Prostate gland (tissue), 2 donors: ENCODE measurements around the gene ADAMTS13. TPM values are rescaled to one million over a fixed set of nuclear protein-coding genes. Genes with fewer than 3 reads are reported as not detected.

Experiments used
- DNase-seq: peaks from one replicate; pipeline ENCODE4 v3.0.0-alpha.2; 2019; ENCODE audit warnings: low spot score
- H3K27ac ChIP-seq, 2 donors: fragments of 200-600 bp; sonication (generic); 2 replicates each; pipeline ENCODE4 v1.5.1; 2017 to 2019
- H3K27me3 ChIP-seq: fragments of 200-600 bp; sonication (generic); replicated peaks from 2 replicates; pipeline ENCODE4 v1.5.1; 2019; ENCODE audit not compliant: insufficient read depth
- H3K36me3 ChIP-seq, 2 donors: fragments of 200-600 bp; sonication (generic); 1 replicate in 1 of 2; 2 replicates in 1 of 2; pipeline versions ENCODE4 v1.5.1 to v1.8.1; 2017 to 2019
- H3K4me1 ChIP-seq: fragments of 200-600 bp; sonication (generic); replicated peaks from 2 replicates; pipeline ENCODE4 v1.5.1; 2019
- H3K4me3 ChIP-seq, 2 donors: fragments of 200-600 bp; sonication (generic); 2 replicates each; pipeline ENCODE4 v1.5.1; 2017 to 2019
- H3K9me3 ChIP-seq: fragments of 200-600 bp; sonication (generic); 2 replicates; pipeline ENCODE4 v1.5.1; 2017
- POLR2A ChIP-seq: fragments of 450-650 bp; IDR thresholded peaks from one replicate; pipeline ENCODE4 v1.6.1; 2016; ENCODE audit warnings: antibody characterized with exemption, mild to moderate bottlenecking
- POLR2AphosphoS5 ChIP-seq: sonication (generic); formaldehyde crosslinking; IDR thresholded peaks from one replicate; pipeline ENCODE4 v1.6.1; 2017; ENCODE audit warnings: antibody characterized with exemption
- WGBS: methylation state at CpG from one replicate; pipeline ENCODE4 v1.1.5; 2018; 5-methylcytosine and 5-hydroxymethylcytosine counted together
- intact Hi-C: fragments of 100-400 bp; cut with DNase I; formaldehyde crosslinking; loops from one replicate; pipeline ENCODE4 v1.14.2; 2022
- total RNA-seq, 2 donors: library from RNA; depleted of rRNA; stranded (reverse); fragments of >200 nt; gene quantifications; one replicate each; pipeline ENCODE4 v1.1.0, GENCODE V29; 2016
- TF ChIP-seq, protein P1 (sequence below), 4 experiments: fragments of 200-600 bp in 2 of 4; fragments of 450-650 bp in 2 of 4; sonication (generic) in 2 of 4; IDR thresholded peaks; 1 replicate in 3 of 4; 2 replicates in 1 of 4; pipeline ENCODE4 v1.5.1; 2016 to 2019; ENCODE audit warnings: antibody characterized with exemption in 4 of 4, mild to moderate bottlenecking in 2 of 4, moderate library complexity in 2 of 4

Gene ADAMTS13
- total RNA-seq, 2 donors from 2014 or later = 2.8 to 8.1 TPM

DNA sequence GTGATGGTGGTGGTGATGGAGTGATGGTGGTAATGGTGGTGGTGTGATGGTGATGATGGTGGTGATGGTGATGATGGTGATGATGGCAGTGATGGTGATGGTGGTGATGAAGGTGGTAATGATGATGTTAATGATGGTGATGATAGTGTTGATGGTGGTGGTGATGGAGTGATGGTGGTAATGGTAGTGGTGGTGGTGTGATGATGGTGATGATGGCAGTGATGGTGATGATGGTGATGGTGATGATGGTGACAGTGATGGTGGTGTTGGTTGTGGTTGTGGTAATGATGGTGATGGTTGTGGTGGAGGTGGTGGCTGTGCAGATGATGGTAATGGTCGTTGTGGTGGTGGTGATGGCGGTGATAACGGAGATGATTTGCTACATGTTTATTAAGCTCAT, 38.7 kb upstream of the ADAMTS13 start:
- WGBS = 92% methylated on average over 3 of the region's 3 CpGs

DNA sequence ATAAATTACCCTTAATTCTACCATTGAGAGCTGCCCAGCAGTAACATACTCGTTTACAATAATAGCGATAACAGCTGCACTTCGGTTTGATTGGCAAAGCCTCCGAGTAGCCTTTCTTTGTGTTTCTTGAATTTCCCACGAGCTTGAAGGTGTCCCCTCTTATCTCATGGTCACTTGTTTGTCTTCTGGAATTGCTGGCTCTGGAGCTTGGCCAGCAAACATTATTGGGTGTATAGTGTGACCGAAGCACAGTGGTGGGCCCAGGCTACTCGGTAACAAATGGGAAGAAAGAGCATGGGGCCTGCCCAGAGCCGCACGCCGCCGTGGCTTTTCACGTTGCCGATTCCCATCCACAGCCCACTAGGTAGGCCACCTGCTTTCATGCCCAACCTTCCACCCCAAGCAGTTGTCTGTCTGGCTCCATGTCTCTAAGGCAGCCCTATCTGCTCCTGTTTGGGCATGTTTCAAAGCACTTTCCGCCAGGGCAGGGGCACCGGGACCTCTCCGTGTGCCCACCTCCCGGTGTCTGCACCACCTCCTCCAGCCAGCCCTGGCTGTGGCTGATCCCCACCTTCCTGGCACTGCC, 37.3 kb upstream of the ADAMTS13 start:
- no peak overlapping the region for H3K27ac ChIP-seq
- WGBS = 80% methylated on average over 17 of the region's 17 CpGs
- H3K4me3 ChIP-seq = no peak overlapping the region
- no peaks in the 10 kb centered on the region for H3K36me3 ChIP-seq
- intact Hi-C loops = no loop called here
- no peaks in the 10 kb centered on the region for H3K9me3 ChIP-seq
- no peaks in the 10 kb centered on the region for H3K4me1 ChIP-seq
- TF ChIP-seq POLR2AphosphoS5 (no peak), POLR2A (no peak)
- TF ChIP-seq, protein P1, sequence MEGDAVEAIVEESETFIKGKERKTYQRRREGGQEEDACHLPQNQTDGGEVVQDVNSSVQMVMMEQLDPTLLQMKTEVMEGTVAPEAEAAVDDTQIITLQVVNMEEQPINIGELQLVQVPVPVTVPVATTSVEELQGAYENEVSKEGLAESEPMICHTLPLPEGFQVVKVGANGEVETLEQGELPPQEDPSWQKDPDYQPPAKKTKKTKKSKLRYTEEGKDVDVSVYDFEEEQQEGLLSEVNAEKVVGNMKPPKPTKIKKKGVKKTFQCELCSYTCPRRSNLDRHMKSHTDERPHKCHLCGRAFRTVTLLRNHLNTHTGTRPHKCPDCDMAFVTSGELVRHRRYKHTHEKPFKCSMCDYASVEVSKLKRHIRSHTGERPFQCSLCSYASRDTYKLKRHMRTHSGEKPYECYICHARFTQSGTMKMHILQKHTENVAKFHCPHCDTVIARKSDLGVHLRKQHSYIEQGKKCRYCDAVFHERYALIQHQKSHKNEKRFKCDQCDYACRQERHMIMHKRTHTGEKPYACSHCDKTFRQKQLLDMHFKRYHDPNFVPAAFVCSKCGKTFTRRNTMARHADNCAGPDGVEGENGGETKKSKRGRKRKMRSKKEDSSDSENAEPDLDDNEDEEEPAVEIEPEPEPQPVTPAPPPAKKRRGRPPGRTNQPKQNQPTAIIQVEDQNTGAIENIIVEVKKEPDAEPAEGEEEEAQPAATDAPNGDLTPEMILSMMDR (IDR thresholded peaks at IDR 0.05) = no peak
- DNase-seq = no peak
- H3K27me3 ChIP-seq = no peaks in the 10 kb centered on the region

More for the DNA sequence above, 38.7 kb upstream of the ADAMTS13 start:
- no peak overlapping the region for H3K27ac ChIP-seq
- no peaks in the 10 kb centered on the region for H3K4me1 ChIP-seq
- DNase-seq = no peak
- intact Hi-C loops = no loop called here
- no peaks in the 10 kb centered on the region for H3K9me3 ChIP-seq
- H3K36me3 ChIP-seq = no peaks in the 10 kb centered on the region
- TF ChIP-seq POLR2A = no peak
- TF ChIP-seq, protein P1 (IDR thresholded peaks at IDR 0.05) = no peak
- TF ChIP-seq POLR2AphosphoS5 = no peak
- no peak overlapping the region for H3K4me3 ChIP-seq
- no peaks in the 10 kb centered on the region for H3K27me3 ChIP-seq

DNA sequence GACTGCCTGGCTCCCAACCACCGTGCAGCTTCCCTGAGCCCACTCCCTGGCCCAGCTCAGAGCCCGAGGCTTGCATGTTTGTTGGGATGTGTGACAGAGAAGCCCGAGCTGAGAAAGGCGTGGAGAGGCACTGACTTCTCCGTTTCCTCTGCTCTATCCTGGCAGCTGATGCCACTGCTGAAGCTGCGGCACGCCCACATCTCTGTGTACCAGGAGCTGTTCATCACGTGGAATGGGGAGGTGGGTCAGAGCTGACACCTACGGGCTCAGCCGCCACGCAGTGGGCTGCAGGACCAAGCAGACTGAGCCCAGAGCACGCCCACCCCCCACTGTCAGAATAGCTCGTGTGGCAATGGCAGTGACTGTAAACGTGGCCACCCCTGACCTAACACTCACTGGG, 36.7 kb upstream of the ADAMTS13 start:
- Histone ChIP-seq H3K4me1 (no peaks in the 10 kb centered on the region), H3K27me3 (no peaks in the 10 kb centered on the region), H3K36me3 (no peaks in the 10 kb centered on the region), H3K27ac (no peak overlapping the region), H3K4me3 (no peak overlapping the region), H3K9me3 (no peaks in the 10 kb centered on the region)
- 80% methylated on average over 11 of the region's 14 CpGs for WGBS
- intact Hi-C loops = no loop called here
- DNase-seq = no peak
- TF ChIP-seq, protein P1 (IDR thresholded peaks at IDR 0.05) = no peak
- TF ChIP-seq POLR2AphosphoS5 (no peak), POLR2A (no peak)

DNA sequence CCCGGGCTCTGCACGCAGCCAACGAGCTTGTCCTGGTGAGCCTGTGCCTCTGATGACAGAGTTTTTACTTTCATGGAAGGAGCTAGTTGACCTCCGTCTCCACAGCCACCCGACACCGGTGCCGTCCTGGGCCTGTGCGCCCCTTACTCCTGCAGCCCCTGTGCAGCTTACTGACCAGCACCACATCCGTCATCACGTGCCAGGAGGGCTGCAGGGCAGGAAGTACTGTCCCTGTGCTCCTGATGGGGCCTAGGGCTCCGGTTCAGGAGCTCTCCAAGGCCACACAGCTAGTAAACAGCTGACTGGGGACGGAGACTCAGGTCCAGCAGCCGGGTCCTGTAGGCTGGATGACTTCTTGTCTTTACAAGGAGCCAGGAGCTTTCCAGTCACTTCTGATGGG, 35.8 kb upstream of the ADAMTS13 start:
- H3K4me3 ChIP-seq = no peak overlapping the region
- H3K9me3 ChIP-seq = no peaks in the 10 kb centered on the region
- WGBS = 86% methylated on average over 13 of the region's 13 CpGs
- TF ChIP-seq, protein P1 (IDR thresholded peaks at IDR 0.05) = no peak
- TF ChIP-seq POLR2AphosphoS5 (no peak), POLR2A (no peak)
- DNase-seq = no peak
- H3K27ac ChIP-seq = no peak overlapping the region
- intact Hi-C loops = no loop called here
- H3K4me1 ChIP-seq = no peaks in the 10 kb centered on the region
- H3K27me3 ChIP-seq = no peaks in the 10 kb centered on the region
- no peaks in the 10 kb centered on the region for H3K36me3 ChIP-seq

DNA sequence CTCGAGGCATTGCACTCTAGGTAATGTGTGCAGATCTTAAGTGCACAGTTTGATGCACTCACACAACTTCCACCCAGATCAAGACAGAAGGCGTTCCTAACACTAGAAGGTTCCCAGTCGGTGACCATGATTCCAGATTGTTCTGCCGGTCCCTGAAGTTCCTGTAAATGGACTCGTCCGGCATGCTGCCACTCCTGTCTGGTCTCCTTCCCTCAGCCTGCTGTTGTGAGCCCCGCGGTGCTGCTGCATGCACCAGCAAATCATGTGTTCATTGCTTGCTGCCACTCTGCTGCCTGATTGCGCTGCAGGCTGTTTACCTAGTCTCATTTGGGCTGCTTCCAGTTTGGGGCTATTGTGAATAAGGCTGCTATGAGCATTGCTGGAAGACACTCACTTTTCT, 34.5 kb upstream of the ADAMTS13 start:
- DNase-seq = peak; percentile 58
- TF ChIP-seq POLR2A (no peak), POLR2AphosphoS5 (peak; percentile 30)
- TF ChIP-seq, protein P1 (IDR thresholded peaks at IDR 0.05) = no peak
- no peak overlapping the region for H3K27ac ChIP-seq
- no peak overlapping the region for H3K4me3 ChIP-seq
- no peaks in the 10 kb centered on the region for H3K9me3 ChIP-seq
- H3K36me3 ChIP-seq = no peaks in the 10 kb centered on the region
- H3K4me1 ChIP-seq = no peaks in the 10 kb centered on the region
- 38% methylated on average over 9 of the region's 9 CpGs for WGBS
- H3K27me3 ChIP-seq = no peaks in the 10 kb centered on the region
- intact Hi-C loops = no loop called here
